ENCODE results near the gene CTNNB1.

CTNNB1 gene

GRCh38 chr3:41193794-41194539, 5.3 kb upstream of the CTNNB1 start:
- no peak for DNase-seq

GRCh38 chr3:41194701-41195100, 4.6 kb upstream of the CTNNB1 start:
- DNase-seq, result peak; percentile 49 to 83

- peak; percentile 34 to 47 for DNase-seq
Observed at GRCh38 chr3:41195946-41196345, 3.4 kb upstream of the CTNNB1 start.

- DNase-seq, result no peak
Observed at GRCh38 chr3:41196499-41197410, 2.5 kb upstream of the CTNNB1 start.

GRCh38 chr3:41198046-41198445, 1.3 kb upstream of the CTNNB1 start:
- DNase-seq, result no peak

GRCh38 chr3:41198526-41198925, 779 bp upstream of the CTNNB1 start:
- DNase-seq, result peak; percentile 11 to 24

GRCh38 chr3:41199866-41200668, 762 bp downstream of the CTNNB1 start:
- DNase-seq, result no peak

- DNase-seq, result no peak
Observed at GRCh38 chr3:41200669-41201021, 1.3 kb downstream of the CTNNB1 start.

- no peak for DNase-seq
Observed at GRCh38 chr3:41202075-41202833, 2.9 kb downstream of the CTNNB1 start.

- DNase-seq, result no peak
Observed at GRCh38 chr3:41202834-41203345, 3.6 kb downstream of the CTNNB1 start.

- no peak for DNase-seq
Observed at GRCh38 chr3:41204369-41204768, 5.1 kb downstream of the CTNNB1 start.

GRCh38 chr3:41205591-41205990, 6.3 kb downstream of the CTNNB1 start:
- DNase-seq, result no peak

GRCh38 chr3:41207355-41207754, 8.1 kb downstream of the CTNNB1 start:
- no peak for DNase-seq

- DNase-seq, result no peak
Observed at GRCh38 chr3:41208507-41209220, 9.4 kb downstream of the CTNNB1 start.

GRCh38 chr3:41209646-41210045, 10.3 kb downstream of the CTNNB1 start:
- no peak for DNase-seq

GRCh38 chr3:41210966-41211365, 11.7 kb downstream of the CTNNB1 start:
- DNase-seq, result no peak

- DNase-seq, result no peak
Observed at GRCh38 chr3:41212088-41212487, 12.8 kb downstream of the CTNNB1 start.

GRCh38 chr3:41213588-41213987, 14.3 kb downstream of the CTNNB1 start:
- no peak for DNase-seq

GRCh38 chr3:41216422-41216821, 17.1 kb downstream of the CTNNB1 start:
- DNase-seq, result no peak

- DNase-seq, result no peak
Observed at GRCh38 chr3:41216993-41217392, 17.7 kb downstream of the CTNNB1 start.

GRCh38 chr3:41219424-41219823, 20.1 kb downstream of the CTNNB1 start:
- no peak for DNase-seq

Measured in NCI-H1930 (cell line).